ENCODE measurements around the gene HECW1.

DNA sequence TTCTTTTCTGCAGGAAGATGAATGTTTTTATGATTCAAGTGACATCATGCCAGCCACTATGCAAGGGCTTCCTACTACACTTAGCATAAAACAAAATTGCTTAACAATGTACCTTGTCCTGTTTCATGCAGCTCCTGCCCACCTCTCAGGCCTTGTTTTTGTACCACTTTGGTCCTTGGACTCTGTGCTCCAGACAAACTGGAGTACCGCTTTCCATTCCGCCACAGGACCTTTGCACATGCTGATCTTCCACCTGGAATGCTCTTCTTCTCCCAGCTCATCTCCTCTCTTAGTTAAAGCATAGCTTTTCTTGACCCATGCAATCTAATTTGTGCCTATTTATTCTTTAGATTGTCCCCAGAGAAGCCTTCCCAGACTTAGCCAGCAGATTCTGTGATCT lies 393.0 kb downstream of the HECW1 start:
- TF ChIP-seq, protein P1, sequence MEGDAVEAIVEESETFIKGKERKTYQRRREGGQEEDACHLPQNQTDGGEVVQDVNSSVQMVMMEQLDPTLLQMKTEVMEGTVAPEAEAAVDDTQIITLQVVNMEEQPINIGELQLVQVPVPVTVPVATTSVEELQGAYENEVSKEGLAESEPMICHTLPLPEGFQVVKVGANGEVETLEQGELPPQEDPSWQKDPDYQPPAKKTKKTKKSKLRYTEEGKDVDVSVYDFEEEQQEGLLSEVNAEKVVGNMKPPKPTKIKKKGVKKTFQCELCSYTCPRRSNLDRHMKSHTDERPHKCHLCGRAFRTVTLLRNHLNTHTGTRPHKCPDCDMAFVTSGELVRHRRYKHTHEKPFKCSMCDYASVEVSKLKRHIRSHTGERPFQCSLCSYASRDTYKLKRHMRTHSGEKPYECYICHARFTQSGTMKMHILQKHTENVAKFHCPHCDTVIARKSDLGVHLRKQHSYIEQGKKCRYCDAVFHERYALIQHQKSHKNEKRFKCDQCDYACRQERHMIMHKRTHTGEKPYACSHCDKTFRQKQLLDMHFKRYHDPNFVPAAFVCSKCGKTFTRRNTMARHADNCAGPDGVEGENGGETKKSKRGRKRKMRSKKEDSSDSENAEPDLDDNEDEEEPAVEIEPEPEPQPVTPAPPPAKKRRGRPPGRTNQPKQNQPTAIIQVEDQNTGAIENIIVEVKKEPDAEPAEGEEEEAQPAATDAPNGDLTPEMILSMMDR (conservative IDR thresholded peaks at IDR 0.05 in 1 of 2, IDR thresholded peaks at IDR 0.05 in 1 of 2; ENCODE audit: extremely low read depth in 1 of 2, insufficient read depth in 1 of 2, low read depth in 1 of 2, low read length in 2 of 2) = no peak
- TF ChIP-seq EZH2 (IDR thresholded peaks at IDR 0.05; ENCODE audit: borderline replicate concordance, low read length) = no peak

Measured in mammary epithelial cell (primary cell).